Activated CD8-positive, alpha-beta memory T cell treated with anti-CD3 and anti-CD28 coated beads for 48 hours (primary cell): ENCODE data around the gene EOLA1.
A peak's percentile ranks its signal among the peaks of the same experiment; 100 is the strongest.
"Not testable (repeated sequence)": the region's sequence is repeated elsewhere in the genome, so short reads cannot be mapped to it uniquely, and the experiment has no call there.

Experiments
- DNase-seq, 3 experiments: peaks; one replicate each; pipeline ENCODE4 v3.0.0-alpha.2; 2020; ENCODE audit warnings: low read depth in 2 of 3, low spot score in 2 of 3

Gene EOLA1

DNA sequence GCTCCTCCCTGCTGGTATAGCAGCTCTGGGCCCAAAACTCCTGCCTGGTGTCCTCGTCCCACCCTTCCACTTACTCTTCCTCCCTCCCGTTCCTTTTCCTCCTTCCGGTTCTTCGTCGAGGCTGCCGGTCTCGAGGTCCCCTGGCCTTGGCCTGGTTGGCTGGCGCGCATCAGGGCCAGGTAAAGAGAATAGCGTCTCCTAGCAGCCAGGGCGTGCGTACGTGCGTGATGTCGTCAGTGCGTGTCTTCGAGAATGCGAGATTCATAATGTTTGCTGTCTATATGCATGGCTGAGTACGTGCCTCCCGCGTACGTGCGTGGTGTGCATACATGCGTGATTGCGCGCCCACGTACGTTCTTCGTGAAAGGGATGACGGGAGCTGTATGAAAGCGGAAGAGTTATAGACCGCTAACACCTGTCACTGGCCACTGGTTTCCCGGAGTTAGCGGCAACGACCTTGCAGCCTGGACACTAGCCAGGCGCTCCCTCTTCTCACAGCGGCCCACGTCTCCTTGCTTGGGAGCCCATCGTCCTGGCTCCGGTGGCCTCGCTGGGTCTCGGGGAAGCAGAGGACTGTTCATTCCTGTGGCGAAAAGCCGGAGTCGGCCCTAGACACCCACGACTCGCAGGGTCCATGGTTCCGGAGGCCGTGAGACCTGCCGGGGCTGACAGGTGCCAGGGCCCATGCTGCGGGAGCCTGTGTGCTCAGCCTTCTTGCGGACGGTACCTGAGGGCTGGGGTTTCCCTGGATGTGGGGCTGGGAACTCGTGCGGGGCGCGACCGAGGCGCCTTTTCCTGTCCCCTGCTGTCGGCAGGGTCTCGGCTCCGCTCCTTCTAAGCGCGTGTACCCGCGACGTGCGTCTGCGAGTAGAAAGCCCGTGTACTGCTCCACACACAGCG is at the start of gene EOLA1:
Gene EOLA1 (plus strand): TSS at position 392 of the 900 bp plus-strand sequence. CDS start 4,619 bp downstream, outside the sequence.
- peak; percentile 49 to 68 (median 60) for DNase-seq

GRCh38 chrX:149491812-149492211 is 49.0 kb upstream of the EOLA1 start:
- DNase-seq: no peak

GRCh38 chrX:149493567-149494562 is 46.9 kb upstream of the EOLA1 start:
- DNase-seq: no peak

GRCh38 chrX:149494844-149495565 is 45.8 kb upstream of the EOLA1 start:
- DNase-seq: no peak

GRCh38 chrX:149495573-149496071 is 45.2 kb upstream of the EOLA1 start:
- DNase-seq: no peak

- no peak for DNase-seq
Observed at GRCh38 chrX:149497054-149497453, 43.8 kb upstream of the EOLA1 start.

DNA sequence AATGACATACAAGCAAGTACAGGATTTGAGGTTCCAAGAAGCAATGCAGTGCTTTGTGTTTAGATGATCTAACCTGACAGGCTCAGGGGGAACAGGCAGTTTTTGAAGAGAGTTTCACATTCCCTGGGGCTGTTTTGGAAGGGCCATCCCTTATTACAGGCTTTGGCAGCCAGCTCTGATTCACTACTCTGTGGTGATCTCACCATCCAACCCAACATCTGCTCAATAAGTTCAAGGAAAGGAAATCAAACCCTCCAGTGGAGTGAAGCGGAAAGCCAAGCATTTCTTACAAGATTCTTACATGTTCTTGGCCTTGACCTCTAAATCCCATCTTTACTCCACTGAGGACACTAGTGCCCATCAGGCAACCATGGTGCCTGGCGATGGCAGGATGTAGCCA is 43.2 kb upstream of the EOLA1 start:
- no peak for DNase-seq

GRCh38 chrX:149498767-149499166 is 42.0 kb upstream of the EOLA1 start:
- no peak for DNase-seq

- no peak for DNase-seq
Observed at GRCh38 chrX:149499766-149500165, 41.0 kb upstream of the EOLA1 start.

DNA sequence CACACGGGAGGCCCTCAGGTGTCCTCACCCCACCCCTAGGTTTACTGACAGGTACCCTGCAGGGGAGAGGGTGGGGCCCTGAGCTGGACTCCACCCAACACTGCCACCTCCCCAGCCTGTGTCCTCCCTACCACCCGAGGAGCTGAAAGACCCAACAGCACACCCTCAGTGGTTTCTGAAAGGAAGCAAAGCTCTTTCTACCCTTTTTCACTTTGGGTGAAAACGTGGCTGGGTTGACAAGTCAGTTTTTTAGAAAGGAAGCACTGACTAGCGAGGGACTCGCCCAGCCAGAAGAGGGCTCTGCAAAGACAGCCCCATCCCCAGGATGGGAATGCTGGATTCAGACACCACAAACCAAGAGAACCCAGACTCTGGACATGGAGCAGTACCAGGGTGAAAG is 37.9 kb upstream of the EOLA1 start:
- DNase-seq: not testable (repeated sequence)

GRCh38 chrX:149503446-149503845 is 37.4 kb upstream of the EOLA1 start:
- DNase-seq: peak in 2 of 3 experiments; percentile 15 to 35

DNA sequence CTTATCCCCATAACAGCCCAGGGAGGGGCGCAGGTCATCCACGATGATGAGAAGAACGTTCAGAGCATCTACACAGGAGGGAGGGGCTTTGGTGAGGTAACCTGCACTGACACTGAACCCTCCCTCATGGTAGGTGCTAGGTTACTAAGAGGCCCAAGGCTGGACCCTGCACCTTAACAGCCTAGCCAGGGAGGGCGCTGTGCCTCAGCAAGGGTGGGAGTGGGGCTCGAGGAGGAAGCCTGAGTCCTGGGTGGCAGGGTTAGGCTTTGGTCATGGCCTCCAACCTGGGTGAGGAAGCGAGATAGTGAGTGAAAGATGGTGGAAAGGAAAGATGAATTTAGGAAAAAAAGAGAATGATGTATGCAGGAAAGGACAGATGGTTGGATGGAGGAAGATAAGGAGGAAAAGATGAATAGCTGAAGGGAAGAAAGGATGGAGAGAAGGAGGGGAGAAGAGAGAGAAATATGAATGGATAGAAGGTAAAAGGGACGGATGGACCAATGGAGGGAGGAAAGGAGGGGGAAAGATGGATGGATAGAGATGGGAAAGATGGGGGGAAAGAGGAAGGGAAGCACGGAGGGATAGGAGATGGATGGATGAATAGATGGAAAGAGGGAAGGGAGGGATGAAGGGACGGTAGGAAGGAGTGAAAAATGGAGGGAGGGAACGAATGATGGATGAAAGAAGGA is 36.4 kb upstream of the EOLA1 start:
- peak in 2 of 3 experiments; percentile 15 to 27 for DNase-seq

GRCh38 chrX:149504915-149505651 is 35.7 kb upstream of the EOLA1 start, which contains the start of gene IDS:
Gene IDS, minus strand, starts transcription at chrX:149505306. Its CDS starts 169 bp downstream, at chrX:149505137.
- DNase-seq: peak; percentile 42 to 68 (median 49)

DNA sequence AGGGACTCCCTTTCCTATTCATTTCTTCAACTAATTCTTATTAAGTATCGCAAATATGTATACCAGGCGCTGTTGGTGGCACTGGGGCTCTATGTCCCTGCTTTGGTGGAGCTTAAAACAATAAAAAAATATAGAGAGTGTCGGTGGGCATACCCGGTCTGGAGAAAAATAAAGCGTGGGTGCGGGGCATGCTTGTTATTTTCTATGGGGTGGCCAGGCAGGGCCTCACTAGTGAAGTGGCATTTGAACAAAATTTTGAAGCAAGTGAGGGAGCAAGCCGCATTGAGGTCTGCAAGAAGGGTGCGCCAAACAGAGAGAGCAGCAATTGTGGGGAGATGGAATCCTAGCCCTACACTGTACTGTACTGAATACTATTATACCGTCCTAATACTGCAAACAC is 35.1 kb upstream of the EOLA1 start:
- DNase-seq: no peak

DNA sequence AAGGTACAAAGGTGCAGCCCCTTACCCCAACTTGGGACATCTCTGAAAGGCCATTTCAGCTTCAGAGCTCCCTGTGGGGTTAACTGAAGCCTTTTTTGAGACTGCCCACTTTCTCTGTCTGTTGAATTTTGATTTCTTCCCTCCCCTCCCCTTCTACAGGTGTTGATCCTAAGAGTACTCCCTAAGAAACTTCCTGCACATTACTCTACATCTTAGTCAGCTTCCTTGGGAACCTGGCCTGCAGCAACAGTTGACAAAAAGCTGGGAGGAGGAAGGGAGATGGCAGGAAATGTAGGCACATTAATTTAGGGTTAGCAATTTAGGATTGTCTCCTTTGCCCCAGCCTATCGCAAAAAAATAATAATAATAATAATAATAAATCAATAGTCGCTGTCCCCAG is 34.5 kb upstream of the EOLA1 start:
- no peak for DNase-seq

DNA sequence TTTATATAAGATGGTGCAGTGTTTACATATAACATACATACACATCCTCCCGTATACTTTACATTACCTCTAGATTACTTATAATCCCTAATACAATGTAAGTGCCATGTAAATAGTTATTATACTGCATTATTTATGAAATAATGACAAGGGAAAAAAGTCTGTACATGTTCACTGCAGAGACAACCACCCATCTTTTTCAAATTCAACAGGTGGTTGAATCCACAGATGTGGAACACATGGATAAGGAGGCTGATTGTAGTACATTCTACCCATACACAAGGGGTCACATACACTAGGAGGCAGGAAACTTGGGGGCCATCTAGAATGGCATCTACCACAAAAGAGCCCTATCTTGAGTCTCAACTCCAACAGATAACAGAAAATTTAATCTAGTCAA is 32.3 kb upstream of the EOLA1 start:
- no peak for DNase-seq

- no peak for DNase-seq
Observed at GRCh38 chrX:149510386-149510785, 30.4 kb upstream of the EOLA1 start.

GRCh38 chrX:149511081-149511480 is 29.7 kb upstream of the EOLA1 start:
- no peak for DNase-seq

DNA sequence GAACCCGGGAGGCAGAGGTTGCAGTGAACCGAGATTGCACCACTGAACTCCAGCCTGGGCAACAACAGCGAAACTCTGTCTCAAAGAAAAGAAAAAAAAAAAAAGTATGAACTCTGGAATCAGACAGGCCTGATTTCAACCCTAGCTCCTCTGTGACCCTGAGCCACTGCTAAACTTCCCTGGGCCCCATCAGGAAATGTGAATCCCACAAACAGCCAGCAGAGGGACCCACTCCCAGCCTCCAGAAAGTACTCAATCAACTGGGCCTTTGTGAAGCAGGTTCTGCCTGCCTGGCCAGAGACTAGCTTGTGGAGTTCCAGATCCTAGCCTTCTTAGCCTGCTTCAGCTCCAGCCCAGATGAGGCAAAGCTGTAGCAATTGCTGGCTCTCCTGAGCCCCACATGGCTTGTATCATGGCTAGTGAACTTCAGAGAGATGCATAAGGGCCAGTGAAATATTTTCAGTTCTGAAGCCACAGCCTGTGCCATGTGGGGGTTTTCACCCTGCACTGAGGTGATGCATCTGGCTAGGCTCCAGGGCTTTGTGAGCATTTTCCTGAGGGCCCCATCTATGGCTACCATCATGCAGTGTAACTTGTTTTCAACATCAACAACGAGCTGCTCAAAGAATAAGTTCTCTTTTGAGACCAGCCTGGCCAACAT is 28.5 kb upstream of the EOLA1 start:
- peak in 1 of 3 experiments; percentile 18 for DNase-seq
